Activated naive CD4-positive, alpha-beta T cell (primary cell): Measurements from ENCODE around the gene ANKRD33.

Experiments
- DNase-seq, 4 experiments: peaks; one replicate each; lab custom pipeline; 2025; lab: John Stamatoyannopoulos, UW

The ANKRD33 gene

GRCh38 chr12:51920046-51920445 is 32.1 kb downstream of the ANKRD33 start:
- no peak for DNase-seq

GRCh38 chr12:51921017-51921725 is 33.3 kb downstream of the ANKRD33 start:
- DNase-seq, result no peak

GRCh38 chr12:51922146-51922545 is 34.2 kb downstream of the ANKRD33 start:
- no peak for DNase-seq

- DNase-seq, result no peak
Measured at GRCh38 chr12:51922762-51923505, 35.0 kb downstream of the ANKRD33 start.

- peak; percentile 9 to 54 (median 22) for DNase-seq
Measured at GRCh38 chr12:51923506-51924365, 35.8 kb downstream of the ANKRD33 start.

- no peak for DNase-seq
Measured at GRCh38 chr12:51924551-51925319, 36.8 kb downstream of the ANKRD33 start.

GRCh38 chr12:51925346-51926063 is 37.6 kb downstream of the ANKRD33 start:
- DNase-seq, result no peak

GRCh38 chr12:51926064-51926632 is 38.2 kb downstream of the ANKRD33 start:
- DNase-seq, result no peak

- peak in 3 of 4 experiments; percentile 4 to 45 (median 17) for DNase-seq
Measured at GRCh38 chr12:51926718-51927117, 38.8 kb downstream of the ANKRD33 start.

- no peak for DNase-seq
Measured at GRCh38 chr12:51932218-51933076, 44.5 kb downstream of the ANKRD33 start.

GRCh38 chr12:51934080-51934479 is 46.2 kb downstream of the ANKRD33 start:
- no peak for DNase-seq

- no peak for DNase-seq
Measured at GRCh38 chr12:51937926-51938325, 50.0 kb downstream of the ANKRD33 start.

- no peak for DNase-seq
Measured at GRCh38 chr12:51938726-51939125, 50.8 kb downstream of the ANKRD33 start.

GRCh38 chr12:51941011-51941581 is 53.2 kb downstream of the ANKRD33 start:
- DNase-seq, result no peak
